ENCODE measurements around the gene BBLN.
"Not testable (repeated sequence)": the region's sequence is repeated elsewhere in the genome, so short reads cannot be mapped to it uniquely, and the experiment has no call there.

BBLN gene

GRCh38 chr9:128124873-128125579, 35.0 kb upstream of the BBLN start:
- peak; percentile 46 for DNase-seq (ENCODE audit: low spot score)

GRCh38 chr9:128125580-128126354, 34.3 kb upstream of the BBLN start:
- no peak for DNase-seq (ENCODE audit: low spot score)

GRCh38 chr9:128127568-128127989, 32.5 kb upstream of the BBLN start, which contains the start of gene PTGES2:
Gene PTGES2, minus strand, starts transcription at chr9:128127729. Its CDS starts 12 bp downstream, at chr9:128127717.
- peak; percentile 85 for DNase-seq (ENCODE audit: low spot score)

GRCh38 chr9:128127990-128128835, 31.9 kb upstream of the BBLN start:
- DNase-seq (ENCODE audit: low spot score), result peak; percentile 90

- no peak for DNase-seq (ENCODE audit: low spot score)
Measured at GRCh38 chr9:128128836-128129590, 31.1 kb upstream of the BBLN start.

GRCh38 chr9:128129976-128130590, 30.0 kb upstream of the BBLN start:
- peak; percentile 58 for DNase-seq (ENCODE audit: low spot score)

GRCh38 chr9:128130651-128131050, 29.4 kb upstream of the BBLN start:
- not testable (repeated sequence) for DNase-seq (ENCODE audit: low spot score)

GRCh38 chr9:128131346-128131745, 28.7 kb upstream of the BBLN start:
- not testable (repeated sequence) for DNase-seq (ENCODE audit: low spot score)

- not testable (repeated sequence) for DNase-seq (ENCODE audit: low spot score)
Measured at GRCh38 chr9:128132139-128132538, 27.9 kb upstream of the BBLN start.

- not testable (repeated sequence) for DNase-seq (ENCODE audit: low spot score)
Measured at GRCh38 chr9:128135561-128135960, 24.5 kb upstream of the BBLN start.

GRCh38 chr9:128136816-128137793, 23.0 kb upstream of the BBLN start:
- DNase-seq (ENCODE audit: low spot score), result no peak

- no peak for DNase-seq (ENCODE audit: low spot score)
Measured at GRCh38 chr9:128138001-128138400, 22.1 kb upstream of the BBLN start.

- no peak for DNase-seq (ENCODE audit: low spot score)
Measured at GRCh38 chr9:128139621-128140020, 20.4 kb upstream of the BBLN start.

GRCh38 chr9:128141604-128142003, 18.5 kb upstream of the BBLN start:
- DNase-seq (ENCODE audit: low spot score), result no peak

GRCh38 chr9:128142061-128142460, 18.0 kb upstream of the BBLN start:
- DNase-seq (ENCODE audit: low spot score), result no peak

GRCh38 chr9:128142596-128142995, 17.5 kb upstream of the BBLN start:
- DNase-seq (ENCODE audit: low spot score), result no peak

GRCh38 chr9:128143525-128144238, 16.4 kb upstream of the BBLN start:
- DNase-seq (ENCODE audit: low spot score), result no peak

GRCh38 chr9:128144239-128145181, 15.6 kb upstream of the BBLN start:
- no peak for DNase-seq (ENCODE audit: low spot score)
